HCT116 (cell line): Measurements from ENCODE around the gene ADCYAP1.

ENCODE experiments used
- EGR1 ChIP-seq: IDR thresholded peaks from 2 replicates; pipeline ENCODE4 v1.6.1; 2012; ENCODE audit warnings: low read depth
- TF ChIP-seq, protein P1 (sequence below), 3 experiments: fragments of 200-600 bp in 1 of 3; sonication (generic) in 1 of 3; IDR thresholded peaks in 2 of 3; conservative IDR thresholded peaks in 1 of 3; 2 replicates each; pipeline ENCODE4 v1.5.1; 2012 to 2017; ENCODE audit warnings: low read depth in 2 of 3, low read length in 2 of 3, antibody characterized with exemption in 1 of 3, borderline replicate concordance in 1 of 3, control low read depth in 1 of 3, mild to moderate bottlenecking in 1 of 3, mixed read lengths in 1 of 3, mixed run types in 1 of 3, moderate library complexity in 1 of 3; ENCODE audit not compliant: insufficient read depth in 1 of 3

GRCh38 chr18:903701-904100 lies 970 bp upstream of the ADCYAP1 start:
- no peak for TF ChIP-seq EGR1
- TF ChIP-seq, protein P1, sequence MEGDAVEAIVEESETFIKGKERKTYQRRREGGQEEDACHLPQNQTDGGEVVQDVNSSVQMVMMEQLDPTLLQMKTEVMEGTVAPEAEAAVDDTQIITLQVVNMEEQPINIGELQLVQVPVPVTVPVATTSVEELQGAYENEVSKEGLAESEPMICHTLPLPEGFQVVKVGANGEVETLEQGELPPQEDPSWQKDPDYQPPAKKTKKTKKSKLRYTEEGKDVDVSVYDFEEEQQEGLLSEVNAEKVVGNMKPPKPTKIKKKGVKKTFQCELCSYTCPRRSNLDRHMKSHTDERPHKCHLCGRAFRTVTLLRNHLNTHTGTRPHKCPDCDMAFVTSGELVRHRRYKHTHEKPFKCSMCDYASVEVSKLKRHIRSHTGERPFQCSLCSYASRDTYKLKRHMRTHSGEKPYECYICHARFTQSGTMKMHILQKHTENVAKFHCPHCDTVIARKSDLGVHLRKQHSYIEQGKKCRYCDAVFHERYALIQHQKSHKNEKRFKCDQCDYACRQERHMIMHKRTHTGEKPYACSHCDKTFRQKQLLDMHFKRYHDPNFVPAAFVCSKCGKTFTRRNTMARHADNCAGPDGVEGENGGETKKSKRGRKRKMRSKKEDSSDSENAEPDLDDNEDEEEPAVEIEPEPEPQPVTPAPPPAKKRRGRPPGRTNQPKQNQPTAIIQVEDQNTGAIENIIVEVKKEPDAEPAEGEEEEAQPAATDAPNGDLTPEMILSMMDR (IDR thresholded peaks at IDR 0.05 in 2 of 3, conservative IDR thresholded peaks at IDR 0.05 in 1 of 3; ENCODE audit: borderline replicate concordance in 1 of 3, insufficient read depth in 1 of 3, low read depth in 2 of 3, low read length in 2 of 3), result no peak
